Esophagus squamous epithelium (tissue), 5 donors: Measurements from ENCODE around the gene SLC5A4. TPM values are rescaled to one million over a fixed set of nuclear protein-coding genes. Genes with fewer than 3 reads are reported as not detected.

ENCODE experiments used
- DNase-seq: peaks from one replicate; lab custom pipeline; 2025; lab: John Stamatoyannopoulos, UW
- H3K27ac ChIP-seq, 4 donors: fragments of 200-600 bp; sonication (generic); one replicate each; pipeline ENCODE4 v1.5.1; 2016 to 2019; ENCODE audit warnings: mild to moderate bottlenecking in 1 of 4
- H3K27me3 ChIP-seq, 4 donors: fragments of 200-600 bp; sonication (generic); 1 replicate in 3 of 4; 2 replicates in 1 of 4; pipeline versions ENCODE4 v1.5.1 to v1.6.0; 2017 to 2021; ENCODE audit warnings: antibody characterized with exemption in 1 of 4
- H3K36me3 ChIP-seq, 3 donors: fragments of 200-600 bp; sonication (generic); one replicate each; pipeline ENCODE4 v1.5.1; 2016 to 2019
- H3K4me1 ChIP-seq, 3 donors: fragments of 200-600 bp; sonication (generic); one replicate each; pipeline ENCODE4 v1.5.1; 2017 to 2019
- H3K4me3 ChIP-seq, 4 donors: fragments of 200-600 bp; sonication (generic); 1 replicate in 3 of 4; 2 replicates in 1 of 4; pipeline ENCODE4 v1.5.1; 2016 to 2019; ENCODE audit warnings: mild to moderate bottlenecking in 2 of 4, moderate library complexity in 1 of 4
- H3K9me3 ChIP-seq, 3 donors: fragments of 200-600 bp; sonication (generic); one replicate each; pipeline ENCODE4 v1.5.1; 2016 to 2019
- CTCF ChIP-seq, 6 experiments: fragments of 450-650 bp in 4 of 6; fragments of 200-600 bp in 2 of 6; sonication (generic) in 2 of 6; IDR thresholded peaks; one replicate each; pipeline ENCODE4 v1.5.1; 2016 to 2019; ENCODE audit warnings: antibody characterized with exemption in 6 of 6, mild to moderate bottlenecking in 4 of 6, moderate library complexity in 4 of 6
- POLR2A ChIP-seq, 4 donors: fragments of 450-650 bp; IDR thresholded peaks; one replicate each; pipeline ENCODE4 v1.6.1; 2017; ENCODE audit warnings: antibody characterized with exemption in 4 of 4, mild to moderate bottlenecking in 4 of 4, moderate library complexity in 3 of 4
- WGBS, 2 donors: methylation state at CpG; one replicate each; pipeline ENCODE4 v1.1.5; 2018; 5-methylcytosine and 5-hydroxymethylcytosine counted together
- intact Hi-C: fragments of 100-400 bp; cut with DNase I; formaldehyde crosslinking; loops from one replicate; pipeline ENCODE4 v1.15.0; 2022
- total RNA-seq, 4 donors: library from RNA; depleted of rRNA; stranded (reverse); fragments of >200 nt; gene quantifications; one replicate each; pipeline ENCODE4 v1.1.0, GENCODE V29; 2016
- donor health status: DM: yes; HTN: yes; CAD: no.

Gene SLC5A4
- total RNA-seq, 4 donors from 2014 or later: 0.23 to 0.40 (median 0.38) TPM; not detected in 1

DNA sequence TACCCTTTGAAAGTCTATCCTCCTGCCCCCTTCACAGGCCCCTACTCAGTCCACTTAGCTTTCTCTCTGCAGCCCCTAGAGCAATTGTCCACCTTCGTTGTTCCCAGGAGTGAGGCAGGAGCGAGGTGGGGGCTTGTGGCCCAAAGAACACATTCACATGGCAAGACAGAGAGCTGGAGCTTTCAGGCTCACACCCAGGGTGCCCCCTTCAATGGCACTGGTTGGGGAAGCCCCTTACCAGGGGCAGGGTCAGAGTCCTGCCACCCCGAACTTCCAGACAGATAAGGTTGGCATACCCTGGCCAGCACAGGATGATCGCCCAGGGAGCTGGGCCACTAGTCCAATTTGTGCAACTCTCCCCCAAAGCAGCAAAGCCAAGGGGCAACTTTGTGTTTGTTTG is 6.2 kb upstream of the SLC5A4 start:
- H3K27me3 ChIP-seq: peaks cover 0 to 22% (median 0%) of the 10 kb centered on the region in 4 donors
- TF ChIP-seq POLR2A (IDR thresholded peaks at IDR 0.05) (no peak), CTCF (IDR thresholded peaks at IDR 0.05) (no peak)
- WGBS, 2 donors: 85 to 86% methylated on average over 2 of the region's 4 CpGs

GRCh38 chr22:32258791-32259190 is 3.6 kb upstream of the SLC5A4 start:
- Histone ChIP-seq H3K9me3 (no peaks in the 10 kb centered on the region), H3K27me3 (peaks cover 0 to 22% (median 0%) of the 10 kb centered on the region in 4 donors), H3K27ac (no peak overlapping the region), H3K4me1 (no peaks in the 10 kb centered on the region), H3K36me3 (no peaks in the 10 kb centered on the region), H3K4me3 (no peak overlapping the region)
- WGBS, 2 donors: 59% methylated on average over 2 of the region's 2 CpGs
- TF ChIP-seq POLR2A (IDR thresholded peaks at IDR 0.05) (no peak), CTCF (IDR thresholded peaks at IDR 0.05) (no peak)
- intact Hi-C loops: no loop called here
- DNase-seq: no peak

More for the DNA sequence above, 6.2 kb upstream of the SLC5A4 start:
- Histone ChIP-seq H3K4me1 (peaks cover 0 to 7% (median 0%) of the 10 kb centered on the region in 3 donors), H3K4me3 (no peak overlapping the region), H3K27ac (no peak overlapping the region), H3K9me3 (no peaks in the 10 kb centered on the region), H3K36me3 (no peaks in the 10 kb centered on the region)
- intact Hi-C loops: loop anchor here (10.0 kb wide), 1 partner anchor 287 kb away; no protein-coding TSS in a partner anchor
- DNase-seq: no peak

DNA sequence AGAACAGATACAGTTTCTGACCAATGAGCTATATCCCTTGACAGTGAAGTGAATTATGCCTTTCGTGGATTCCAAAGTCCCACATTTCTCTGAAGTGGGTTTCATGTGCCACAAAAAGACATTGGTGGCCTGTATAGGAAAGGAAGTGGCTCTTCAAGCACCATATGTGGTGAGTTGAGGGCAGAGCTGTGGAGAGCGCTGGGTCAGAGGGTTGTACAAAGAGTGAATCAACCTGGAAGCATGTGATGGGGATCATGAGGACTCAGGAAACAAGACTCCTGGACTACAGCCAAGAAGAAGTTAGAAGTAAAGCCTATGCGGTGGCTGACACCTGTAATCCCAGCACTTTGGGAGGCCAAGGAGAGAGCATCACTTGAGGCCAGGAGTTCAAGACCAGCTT is 579 bp upstream of the SLC5A4 start:
- 60 to 74% methylated on average over 3 of the region's 3 CpGs for WGBS, 2 donors
- no peak for DNase-seq
- H3K4me1 ChIP-seq: no peaks in the 10 kb centered on the region
- intact Hi-C loops: no loop called here
- H3K4me3 ChIP-seq: no peak overlapping the region
- H3K9me3 ChIP-seq: no peaks in the 10 kb centered on the region
- H3K27ac ChIP-seq: no peak overlapping the region
- no peak for TF ChIP-seq CTCF (IDR thresholded peaks at IDR 0.05)
- no peak for TF ChIP-seq POLR2A (IDR thresholded peaks at IDR 0.05)
- no peaks in the 10 kb centered on the region for H3K36me3 ChIP-seq
- H3K27me3 ChIP-seq: peaks cover 0 to 17% (median 0%) of the 10 kb centered on the region in 4 donors

DNA sequence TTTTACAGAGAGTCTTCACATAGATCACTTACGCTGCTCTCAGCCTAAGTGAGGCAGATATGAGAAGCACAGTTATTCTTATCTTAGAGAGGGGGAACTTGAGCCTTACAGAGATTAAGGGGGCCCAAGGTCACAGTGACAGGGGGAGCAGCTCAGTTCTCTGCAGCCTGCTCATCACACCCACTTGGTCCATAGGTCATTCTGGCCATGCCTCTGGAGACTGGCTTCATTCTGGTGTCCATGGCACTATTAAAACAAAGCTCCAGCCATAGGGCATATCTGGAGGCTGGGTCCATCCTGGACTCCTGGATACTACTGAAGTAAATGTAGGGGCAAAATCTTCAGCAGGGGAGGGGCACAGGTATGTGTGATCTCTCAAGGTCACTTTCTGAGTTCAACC is 5.9 kb downstream of the SLC5A4 start:
- no peak for TF ChIP-seq CTCF (IDR thresholded peaks at IDR 0.05)
- TF ChIP-seq POLR2A (IDR thresholded peaks at IDR 0.05): no peak
- no peak for DNase-seq
- Histone ChIP-seq H3K36me3 (no peaks in the 10 kb centered on the region), H3K4me1 (no peaks in the 10 kb centered on the region), H3K9me3 (no peaks in the 10 kb centered on the region), H3K4me3 (no peak overlapping the region), H3K27ac (no peak overlapping the region), H3K27me3 (peaks cover 0 to 15% (median 0%) of the 10 kb centered on the region in 4 donors)
- intact Hi-C loops: no loop called here
- 87 to 100% methylated on average over 1 of the region's 1 CpG for WGBS, 2 donors

- Histone ChIP-seq H3K36me3 (no peaks in the 10 kb centered on the region), H3K4me1 (no peaks in the 10 kb centered on the region), H3K4me3 (no peak overlapping the region), H3K27ac (no peak overlapping the region), H3K27me3 (peaks cover 0 to 15% (median 0%) of the 10 kb centered on the region in 4 donors), H3K9me3 (no peaks in the 10 kb centered on the region)
- intact Hi-C loops: no loop called here
- WGBS, 2 donors: 21 to 25% methylated on average over 1 of the region's 1 CpG
- no peak for DNase-seq
- TF ChIP-seq CTCF (IDR thresholded peaks at IDR 0.05) (no peak), POLR2A (IDR thresholded peaks at IDR 0.05) (no peak)
These were observed 6.9 kb downstream of the SLC5A4 start for GRCh38 chr22:32248276-32248675.
